ENCODE data around the gene MICAL1.

Gene MICAL1

DNA sequence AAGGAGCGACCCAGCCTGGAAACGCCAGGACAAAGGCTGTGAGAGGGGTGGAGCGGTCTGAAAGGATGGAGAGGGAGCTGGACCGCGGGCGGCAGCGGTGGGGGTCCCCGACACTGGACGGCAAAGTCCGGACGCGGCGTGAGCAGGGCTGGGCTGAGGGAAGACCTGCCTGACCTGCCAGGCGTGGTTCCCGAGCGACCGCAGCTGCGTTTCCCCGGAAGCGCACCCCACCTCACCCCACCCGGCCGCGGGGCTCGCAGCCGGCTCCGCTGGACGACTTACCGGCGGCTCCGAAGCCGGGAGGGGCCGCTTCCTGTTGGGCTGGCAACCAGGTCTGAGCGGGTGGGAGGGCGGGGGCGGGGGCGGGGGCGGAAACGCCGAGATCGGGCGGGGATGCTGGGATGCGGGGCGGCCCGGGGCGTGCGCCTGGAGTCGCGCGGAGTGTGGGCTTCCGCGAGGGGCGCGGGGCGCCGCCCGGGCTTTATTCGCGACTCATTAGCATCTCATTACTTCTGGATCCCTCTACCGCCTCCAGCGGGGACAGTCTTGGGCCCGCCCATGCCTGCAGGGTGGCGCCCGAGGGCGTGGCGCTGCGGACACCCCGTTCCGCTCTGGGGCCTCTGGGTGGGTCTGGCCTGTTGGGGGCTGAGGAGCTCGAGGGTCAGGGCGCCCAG, at the start of gene MICAL1:
Gene MICAL1, minus strand, starts transcription at position 336 of the 674 bp plus-strand sequence. CDS start 1,576 bp downstream, outside the sequence.
- DNase-seq (ENCODE audit: extremely low read depth, insufficient read length): peak; percentile 95
- TF ChIP-seq CTCF (IDR thresholded peaks at IDR 0.05; ENCODE audit: insufficient read depth, low read length, poor library complexity, severe bottlenecking): peak; percentile 16

DNA sequence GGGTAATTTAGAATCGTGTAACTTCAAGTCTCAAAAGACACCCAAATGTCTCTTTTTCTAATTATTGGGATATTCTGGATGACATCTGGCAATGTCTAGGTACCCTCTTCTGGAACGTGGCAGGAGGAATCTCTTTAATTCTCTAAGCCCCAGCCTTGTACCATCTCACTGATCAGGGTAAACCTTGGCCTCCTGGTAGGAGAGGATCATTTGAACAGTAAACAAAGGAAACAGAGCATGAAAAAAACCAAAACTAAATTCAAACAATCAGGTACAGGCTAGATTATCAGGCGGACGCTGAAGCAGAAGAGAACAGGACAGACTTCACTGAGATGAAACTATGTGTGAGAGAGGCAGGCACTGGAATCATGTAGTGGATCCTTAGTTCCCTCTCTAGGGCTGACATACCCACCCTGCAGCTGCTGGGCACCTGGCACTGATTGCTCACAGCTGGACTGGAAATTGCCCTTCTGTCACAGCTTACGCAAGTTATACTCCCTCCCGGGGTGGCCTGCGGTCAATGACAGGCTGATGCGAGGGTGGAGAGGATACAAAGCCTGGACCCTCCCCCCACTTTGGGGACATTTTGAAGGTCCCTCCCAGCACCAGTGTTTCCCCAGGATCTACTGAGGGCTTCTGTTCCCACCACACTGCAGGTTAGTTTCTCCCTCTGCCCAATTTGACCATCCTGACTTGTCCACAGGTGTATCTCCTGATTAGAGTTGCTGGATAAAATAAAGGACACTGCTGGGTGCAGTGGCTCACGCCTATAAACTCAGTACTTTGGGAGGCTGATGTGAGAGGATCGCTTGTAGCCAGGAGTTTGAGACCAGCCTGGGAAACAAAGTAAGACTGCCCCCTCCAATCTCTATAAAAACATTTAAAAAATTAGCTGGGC, 48.0 kb upstream of the MICAL1 start:
- DNase-seq (ENCODE audit: extremely low read depth, insufficient read length): no peak
- Histone ChIP-seq H3K27me3 (replicated peaks; ENCODE audit: control insufficient read depth, insufficient read depth, low read length) (no peaks in the 10 kb centered on the region; the same call in 1 of the 2 replicates), H3K36me3 (ENCODE audit: control insufficient read depth, insufficient read depth, low read length) (no peaks in the 10 kb centered on the region), H3K4me3 (replicated peaks; ENCODE audit: low read depth, low read length) (no peak overlapping the region)
- TF ChIP-seq CTCF (IDR thresholded peaks at IDR 0.05; ENCODE audit: insufficient read depth, low read length, poor library complexity, severe bottlenecking): no peak

More for the DNA sequence above, at the start of gene MICAL1:
- Histone ChIP-seq H3K4me3 (replicated peaks; ENCODE audit: low read depth, low read length) (peak within 1 kb of the TSS; percentile 93), H3K36me3 (ENCODE audit: control insufficient read depth, insufficient read depth, low read length) (peaks cover 16% of the 10 kb centered on the region), H3K27me3 (replicated peaks; ENCODE audit: control insufficient read depth, insufficient read depth, low read length) (no peaks in the 10 kb centered on the region)

- Histone ChIP-seq H3K36me3 (ENCODE audit: control insufficient read depth, insufficient read depth, low read length) (no peaks in the 10 kb centered on the region), H3K4me3 (replicated peaks; ENCODE audit: low read depth, low read length) (no peak overlapping the region), H3K27me3 (replicated peaks; ENCODE audit: control insufficient read depth, insufficient read depth, low read length) (no peaks in the 10 kb centered on the region)
- TF ChIP-seq CTCF (IDR thresholded peaks at IDR 0.05; ENCODE audit: insufficient read depth, low read length, poor library complexity, severe bottlenecking): no peak
- DNase-seq (ENCODE audit: extremely low read depth, insufficient read length): no peak
These were observed 43.4 kb upstream of the MICAL1 start for GRCh38 chr6:109498936-109499335.

DNA sequence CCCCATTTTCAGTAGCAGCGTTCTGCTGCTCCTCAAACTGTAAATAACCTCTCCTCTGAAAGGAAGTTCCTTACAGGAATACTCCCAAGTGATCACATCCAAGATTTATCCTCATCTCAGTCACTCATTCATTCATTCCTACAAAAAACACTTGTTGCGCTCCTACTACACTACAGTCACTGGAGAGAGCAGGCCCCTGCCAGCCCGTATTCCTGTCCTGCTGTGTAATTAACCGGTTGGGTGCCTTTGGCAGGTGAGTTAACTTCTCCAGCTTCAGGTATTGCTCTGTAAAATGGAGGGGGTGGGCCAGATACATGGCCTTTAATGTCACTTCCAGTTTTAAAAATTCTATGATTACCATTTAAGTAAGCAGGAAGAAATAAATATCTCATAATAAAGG, 42.5 kb upstream of the MICAL1 start:
- H3K27me3 ChIP-seq (replicated peaks; ENCODE audit: control insufficient read depth, insufficient read depth, low read length): no peaks in the 10 kb centered on the region
- no peak overlapping the region for H3K4me3 ChIP-seq (replicated peaks; ENCODE audit: low read depth, low read length)
- no peaks in the 10 kb centered on the region for H3K36me3 ChIP-seq (ENCODE audit: control insufficient read depth, insufficient read depth, low read length)
- TF ChIP-seq CTCF (IDR thresholded peaks at IDR 0.05; ENCODE audit: insufficient read depth, low read length, poor library complexity, severe bottlenecking): no peak
- DNase-seq (ENCODE audit: extremely low read depth, insufficient read length): no peak

- TF ChIP-seq CTCF (IDR thresholded peaks at IDR 0.05; ENCODE audit: insufficient read depth, low read length, poor library complexity, severe bottlenecking): no peak
- no peaks in the 10 kb centered on the region for H3K36me3 ChIP-seq (ENCODE audit: control insufficient read depth, insufficient read depth, low read length)
- no peak overlapping the region for H3K4me3 ChIP-seq (replicated peaks; ENCODE audit: low read depth, low read length)
- no peaks in the 10 kb centered on the region for H3K27me3 ChIP-seq (replicated peaks; ENCODE audit: control insufficient read depth, insufficient read depth, low read length)
- no peak for DNase-seq (ENCODE audit: extremely low read depth, insufficient read length)
These were observed 40.6 kb upstream of the MICAL1 start for GRCh38 chr6:109496036-109496772.
